KOPT-K1 (cell line): ENCODE measurements around the gene DPH7.
"Not testable (repeated sequence)": the region's sequence is repeated elsewhere in the genome, so short reads cannot be mapped to it uniquely, and the experiment has no call there.

ENCODE experiments used
- H3K27ac ChIP-seq: fragments of 200-600 bp; sonication (generic); 2 replicates; pipeline ENCODE4 v1.5.1; 2016; ENCODE audit warnings: antibody characterized with exemption, mild to moderate bottlenecking, low read depth, low read length; ENCODE audit not compliant: poor library complexity, severe bottlenecking
- H3K36me3 ChIP-seq: fragments of 200-600 bp; sonication (generic); 2 replicates; pipeline ENCODE4 v1.5.1; 2017; ENCODE audit warnings: antibody characterized with exemption, mild to moderate bottlenecking, low read length, moderate library complexity; ENCODE audit not compliant: insufficient read depth
- H3K9me3 ChIP-seq: fragments of 200-600 bp; sonication (generic); 2 replicates; pipeline ENCODE4 v1.5.1; 2017; ENCODE audit warnings: antibody characterized with exemption, low read length, mild to moderate bottlenecking; ENCODE audit not compliant: insufficient read depth, poor library complexity, severe bottlenecking

The DPH7 gene

GRCh38 chr9:137513801-137514570 is 64.7 kb downstream of the DPH7 start:
- not testable (repeated sequence) for H3K9me3 ChIP-seq, H3K36me3 ChIP-seq, H3K27ac ChIP-seq

DNA sequence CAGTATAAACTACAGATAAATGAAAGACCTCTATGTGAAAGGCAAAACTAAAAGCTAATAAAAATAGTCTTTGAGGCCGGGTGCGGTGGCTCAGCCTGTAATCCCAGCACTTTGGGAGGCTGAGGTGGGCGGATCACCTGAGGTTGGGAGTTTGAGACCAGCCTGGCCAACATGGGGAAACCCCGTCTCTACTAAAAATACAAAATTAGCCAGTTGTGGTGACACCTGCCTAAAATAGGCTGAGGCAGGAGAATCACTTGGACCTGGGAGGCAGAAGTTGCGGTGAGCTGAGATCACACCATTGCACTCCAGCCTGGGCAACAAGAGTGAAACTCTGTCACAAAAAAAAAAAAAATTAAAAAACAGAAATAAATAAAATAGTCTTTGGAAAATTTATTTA is 65.6 kb downstream of the DPH7 start:
- not testable (repeated sequence) for H3K9me3 ChIP-seq, H3K27ac ChIP-seq, H3K36me3 ChIP-seq

- Histone ChIP-seq H3K27ac (no peak overlapping the region), H3K9me3 (no peaks in the 10 kb centered on the region), H3K36me3 (no peaks in the 10 kb centered on the region)
These were observed 66.8 kb downstream of the DPH7 start for GRCh38 chr9:137511758-137512463.

DNA sequence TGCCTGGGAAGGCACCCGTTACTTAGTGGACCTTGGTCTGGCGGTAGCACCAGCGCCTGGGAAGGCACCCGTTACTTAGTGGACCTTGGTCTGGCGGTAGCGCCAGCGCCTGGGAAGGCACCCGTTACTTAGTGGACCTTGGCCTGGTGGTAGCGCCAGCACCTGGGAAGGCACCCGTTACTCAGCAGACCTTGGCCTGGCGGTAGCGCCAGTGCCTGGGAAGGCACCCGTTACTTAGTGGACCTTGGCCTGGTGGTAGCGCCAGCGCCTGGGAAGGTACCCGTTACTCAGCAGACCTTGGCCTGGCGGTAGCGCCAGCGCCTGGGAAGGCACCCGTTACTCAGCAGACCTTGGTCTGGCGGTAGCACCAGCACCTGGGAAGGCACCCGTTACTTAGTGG is 67.6 kb downstream of the DPH7 start:
- not testable (repeated sequence) for H3K27ac ChIP-seq, H3K36me3 ChIP-seq, H3K9me3 ChIP-seq

GRCh38 chr9:137509198-137509597 is 69.5 kb downstream of the DPH7 start:
- H3K36me3 ChIP-seq = no peaks in the 10 kb centered on the region
- no peaks in the 10 kb centered on the region for H3K9me3 ChIP-seq
- H3K27ac ChIP-seq = no peak overlapping the region

GRCh38 chr9:137506702-137507171 is 72.0 kb downstream of the DPH7 start:
- H3K36me3 ChIP-seq = no peaks in the 10 kb centered on the region
- no peak overlapping the region for H3K27ac ChIP-seq
- peaks cover 5% of the 10 kb centered on the region for H3K9me3 ChIP-seq

DNA sequence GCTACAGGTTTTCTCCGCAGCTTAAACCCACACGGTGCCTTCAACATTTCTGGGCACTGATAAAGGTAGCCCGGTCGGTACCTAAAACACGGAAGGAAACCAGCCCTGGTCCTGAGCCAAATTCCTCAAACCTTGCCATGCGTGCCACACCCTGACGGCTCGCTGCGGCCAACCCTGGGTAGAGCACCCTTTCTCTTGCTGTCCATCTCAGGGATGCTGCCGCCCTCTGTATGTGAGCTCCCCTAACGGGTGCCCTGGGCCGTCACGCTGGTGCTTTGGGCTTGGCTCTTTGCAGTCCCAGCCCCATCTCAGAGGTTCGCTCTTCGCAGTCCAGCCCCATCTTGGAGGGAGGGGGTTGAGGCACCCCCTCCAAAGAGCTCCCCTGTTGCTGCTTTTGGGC is 72.5 kb downstream of the DPH7 start:
- Histone ChIP-seq H3K36me3 (no peaks in the 10 kb centered on the region), H3K9me3 (peaks cover 9% of the 10 kb centered on the region), H3K27ac (no peak overlapping the region)

DNA sequence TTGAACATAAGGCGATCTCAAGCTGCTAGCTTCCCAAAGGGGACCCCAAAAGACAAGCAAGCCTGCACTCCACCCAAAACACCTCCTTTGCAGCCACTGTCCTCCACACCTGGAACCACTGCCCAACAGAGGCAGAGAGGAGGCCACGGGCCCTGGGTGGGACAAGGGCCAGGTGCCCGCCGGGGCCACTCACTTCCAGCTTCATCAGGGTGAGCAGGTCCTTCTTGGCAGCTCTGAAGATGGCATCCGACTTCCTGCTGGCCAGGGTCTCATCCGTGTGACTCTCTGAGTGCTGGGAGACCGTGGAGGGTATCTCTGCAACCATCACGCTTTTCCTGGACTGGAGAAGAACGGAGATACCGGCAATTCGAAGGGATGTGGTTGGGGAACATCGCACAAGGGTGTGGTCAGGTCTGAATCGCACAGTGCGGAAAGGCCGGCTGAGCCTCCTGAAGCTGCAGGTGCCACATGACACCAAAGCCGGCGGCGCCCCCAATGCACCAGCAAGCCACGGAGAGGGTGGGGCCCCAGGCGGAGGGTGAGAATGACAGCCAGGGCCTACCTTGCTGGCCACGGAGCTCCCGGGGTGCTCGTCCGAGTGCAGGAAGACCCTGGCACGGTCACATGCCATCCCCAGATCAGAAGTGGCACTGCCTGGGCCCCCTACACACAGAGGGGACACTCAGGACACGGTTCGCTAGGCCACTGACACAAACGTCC is 73.1 kb downstream of the DPH7 start:
- Histone ChIP-seq H3K36me3 (no peaks in the 10 kb centered on the region), H3K27ac (no peak overlapping the region), H3K9me3 (peaks cover 9% of the 10 kb centered on the region)
